H1 (cell line): Measurements from ENCODE around the gene NFIC. TPM values are rescaled to one million over a fixed set of nuclear protein-coding genes. Genes with fewer than 3 reads are reported as not detected.

Source experiments
- EGR1 ChIP-seq: IDR thresholded peaks from 2 replicates; pipeline ENCODE4 v1.6.1; 2011; ENCODE audit warnings: low read depth, low read length, borderline replicate concordance
- polyA plus RNA-seq, 7 experiments: library from polyadenylated mRNA; depleted of rRNA in 3 of 7; stranded (reverse) in 5 of 7; unstranded in 2 of 7; fragments of >200 nt in 5 of 7; fragments of 200-250 nt in 2 of 7; gene quantifications; 1 replicate in 5 of 7; 2 replicates in 1 of 7; 4 replicates in 1 of 7; pipeline versions ENCODE4 v1.2.1 to v1.2.3, GENCODE V29; 2011 to 2013; ENCODE audit warnings: missing spikeins in 2 of 7, mixed read lengths in 2 of 7
- total RNA-seq: library from RNA; stranded (reverse); fragmentation: NEBNext Ultra II Directional; extraction: Animal tissue kit (Norgen Biotek cat#: 25700); gene quantifications from 2 replicates; pipeline ENCODE4 v1.2.1, GENCODE V29; 2021

The NFIC gene
- total and polyA plus RNA-seq, 2 of the 8 experiments (the other 6 are each of a cell fraction or from before 2014, with no cell fraction given) = 0.56 to 3.2 TPM

DNA sequence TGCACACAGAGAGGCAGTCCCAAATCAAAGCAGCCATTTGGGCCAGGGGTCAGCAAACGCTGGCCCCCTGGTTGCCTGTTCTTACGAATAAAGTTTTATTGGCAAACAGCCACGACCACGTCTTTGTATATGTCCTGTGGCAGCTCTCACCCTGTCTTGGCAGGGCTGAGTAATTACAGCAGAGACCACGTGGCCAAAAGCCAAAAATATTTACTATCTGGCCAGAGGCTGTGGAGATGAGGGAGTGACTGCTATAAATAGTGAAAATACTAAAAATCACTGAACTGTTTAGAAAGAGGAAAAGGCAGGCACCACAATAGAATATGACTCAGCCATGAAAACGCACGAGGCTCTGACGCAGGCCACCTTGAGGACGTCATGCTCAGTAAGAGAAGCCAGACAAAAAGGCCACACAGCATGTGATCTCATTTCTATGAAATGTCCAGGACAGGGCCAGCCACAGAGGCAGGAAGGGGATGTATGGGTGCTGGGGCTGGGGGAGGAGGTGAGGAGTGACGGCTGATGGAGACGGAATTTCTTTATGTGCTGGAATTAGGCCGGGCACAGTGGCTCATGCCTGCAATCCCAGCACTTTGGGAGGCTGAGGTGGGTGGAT lies 84.5 kb downstream of the NFIC start (continued):
- TF ChIP-seq EGR1 = no peak
